WI38 (cell line): ENCODE results near the gene SLC40A1.

Experiments
- H3K4me3 ChIP-seq: 2 replicates; pipeline ENCODE4 v1.5.1; 2011; ENCODE audit warnings: low read depth, mild to moderate bottlenecking, control low read depth, low read length
- CTCF ChIP-seq: IDR thresholded peaks from 2 replicates; pipeline ENCODE4 v1.5.1; 2012; ENCODE audit warnings: low read depth, mild to moderate bottlenecking, control low read depth, low read length

SLC40A1 gene

GRCh38 chr2:189583227-189584198, 2.9 kb upstream of the SLC40A1 start:
- TF ChIP-seq CTCF, result no peak
- H3K4me3 ChIP-seq, result no peak overlapping the region

GRCh38 chr2:189582809-189583192, 2.2 kb upstream of the SLC40A1 start:
- TF ChIP-seq CTCF, result no peak
- no peak overlapping the region for H3K4me3 ChIP-seq

GRCh38 chr2:189582140-189582808, 1.7 kb upstream of the SLC40A1 start:
- no peak overlapping the region for H3K4me3 ChIP-seq
- TF ChIP-seq CTCF, result no peak

- peak overlapping the region; percentile 61 for H3K4me3 ChIP-seq
- TF ChIP-seq CTCF, result no peak
These were observed 961 bp upstream of the SLC40A1 start for GRCh38 chr2:189581354-189582139.

GRCh38 chr2:189580241-189580651, 340 bp downstream of the SLC40A1 start:
- peak overlapping the region; percentile 61 for H3K4me3 ChIP-seq
- TF ChIP-seq CTCF, result no peak

- H3K4me3 ChIP-seq, result peak overlapping the region; percentile 61
- TF ChIP-seq CTCF, result no peak
These were observed 900 bp downstream of the SLC40A1 start for GRCh38 chr2:189579585-189580186.
